ENCODE results near the gene HDAC8.
"Not testable (repeated sequence)": the region's sequence is repeated elsewhere in the genome, so short reads cannot be mapped to it uniquely, and the experiment has no call there.

The HDAC8 gene

GRCh38 chrX:72532366-72532765 lies 40.3 kb downstream of the HDAC8 start:
- DNase-seq: no peak

DNA sequence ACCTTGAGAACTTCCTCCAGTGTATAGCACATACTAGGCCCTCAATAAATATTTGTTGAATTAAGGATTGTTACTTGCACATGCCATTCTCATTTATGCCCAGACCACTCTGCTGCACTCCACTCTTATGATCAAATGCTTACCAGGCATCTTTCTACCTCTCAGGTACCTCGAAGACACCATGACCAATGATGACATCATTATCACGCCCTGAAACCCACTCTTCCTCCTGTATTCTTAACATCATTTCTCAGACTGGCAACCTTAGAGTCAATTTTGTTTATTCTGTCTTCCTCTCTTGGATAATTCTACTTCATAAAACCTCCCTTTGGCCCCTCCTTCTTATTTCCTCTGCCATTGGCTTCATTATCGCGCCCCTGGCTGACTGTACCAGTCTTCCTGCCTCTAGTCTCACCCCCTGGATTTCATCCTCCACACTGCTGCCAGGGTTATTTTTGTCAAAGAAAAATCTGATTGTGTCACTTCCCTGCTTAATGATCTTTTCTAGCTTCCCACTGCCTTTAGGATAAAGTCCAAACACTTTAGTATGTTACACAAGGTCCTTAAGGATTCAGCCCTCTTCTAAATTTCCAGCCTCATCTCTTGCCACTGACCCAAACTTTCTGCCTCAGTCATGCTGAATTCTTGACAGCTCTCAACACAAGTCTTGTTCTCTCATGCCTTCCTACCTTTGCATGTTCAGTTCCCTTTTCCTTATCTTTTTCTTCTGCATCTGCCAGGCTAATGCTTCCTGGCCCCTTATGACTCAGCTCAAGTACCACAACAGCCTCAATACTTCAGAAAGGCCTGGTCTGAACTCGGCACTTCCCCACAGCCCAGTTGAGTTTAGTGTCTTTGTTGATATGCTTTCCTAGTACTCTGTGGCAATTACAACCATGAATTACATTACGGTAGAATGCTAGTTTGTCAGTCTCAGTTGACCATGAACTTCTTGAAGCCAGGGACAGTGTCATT lies 45.8 kb downstream of the HDAC8 start:
- DNase-seq: no peak

- no peak for DNase-seq
Measured at GRCh38 chrX:72498782-72499181, 73.9 kb downstream of the HDAC8 start.

DNA sequence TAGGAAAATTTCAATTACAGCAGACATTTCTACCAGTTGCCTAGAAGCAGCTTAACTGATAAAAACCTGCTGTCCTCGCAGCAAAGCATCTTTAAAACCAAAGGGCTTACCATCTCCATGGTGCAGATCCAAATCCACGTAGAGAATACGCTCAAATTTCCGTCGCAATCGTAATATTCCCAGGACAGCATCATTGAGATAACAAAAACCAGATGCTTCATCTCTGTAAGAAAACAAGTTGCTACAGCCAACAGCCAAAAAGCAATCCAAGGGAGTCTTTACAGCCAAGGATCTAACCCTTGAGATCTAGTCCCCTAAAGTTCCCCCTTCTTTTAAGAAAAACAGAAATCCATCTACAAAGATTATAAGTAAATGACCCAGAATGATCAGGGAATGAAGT lies 77.6 kb downstream of the HDAC8 start:
- no peak for DNase-seq

- no peak for DNase-seq
Measured at GRCh38 chrX:72492499-72492898, 80.1 kb downstream of the HDAC8 start.

DNA sequence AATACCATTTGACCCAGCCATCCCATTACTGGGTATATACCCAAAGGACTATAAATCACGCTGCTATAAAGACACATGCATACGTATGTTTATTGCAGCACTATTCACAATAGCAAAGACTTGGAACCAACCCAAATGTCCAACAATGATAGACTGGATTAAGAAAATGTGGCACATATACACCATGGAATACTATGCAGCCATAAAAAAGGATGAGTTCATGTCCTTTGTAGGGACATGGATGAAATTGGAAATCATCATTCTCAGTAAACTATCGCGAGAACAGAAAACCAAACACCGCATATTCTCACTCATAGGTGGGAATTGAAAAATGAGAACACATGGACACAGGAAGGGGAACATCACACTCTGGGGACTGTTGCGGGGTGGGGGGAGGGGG lies 82.4 kb downstream of the HDAC8 start:
- DNase-seq: not testable (repeated sequence)

DNA sequence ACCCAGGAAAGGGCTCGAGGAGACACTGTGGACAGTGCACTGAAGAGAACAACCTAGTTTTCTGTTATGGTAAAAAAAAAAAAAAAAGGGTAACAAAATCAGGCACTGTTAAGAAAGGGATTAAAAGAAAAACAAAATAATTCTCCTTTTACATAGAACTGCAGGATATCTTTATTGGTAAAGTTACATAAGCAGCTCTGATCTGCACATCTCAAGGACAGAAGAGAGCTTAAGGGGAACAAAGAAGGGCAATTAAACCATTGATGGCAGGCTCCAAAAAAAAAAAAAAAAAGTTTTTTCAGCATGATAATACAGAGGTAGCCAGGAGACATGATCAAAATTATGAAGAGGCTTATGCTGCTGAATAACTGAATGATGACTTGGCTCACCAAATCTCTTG lies 85.0 kb downstream of the HDAC8 start:
- DNase-seq: no peak

GRCh38 chrX:72479324-72480274 lies 93.0 kb downstream of the HDAC8 start:
- DNase-seq: no peak

- no peak for DNase-seq
Measured at GRCh38 chrX:72478853-72479252, 93.8 kb downstream of the HDAC8 start.

DNA sequence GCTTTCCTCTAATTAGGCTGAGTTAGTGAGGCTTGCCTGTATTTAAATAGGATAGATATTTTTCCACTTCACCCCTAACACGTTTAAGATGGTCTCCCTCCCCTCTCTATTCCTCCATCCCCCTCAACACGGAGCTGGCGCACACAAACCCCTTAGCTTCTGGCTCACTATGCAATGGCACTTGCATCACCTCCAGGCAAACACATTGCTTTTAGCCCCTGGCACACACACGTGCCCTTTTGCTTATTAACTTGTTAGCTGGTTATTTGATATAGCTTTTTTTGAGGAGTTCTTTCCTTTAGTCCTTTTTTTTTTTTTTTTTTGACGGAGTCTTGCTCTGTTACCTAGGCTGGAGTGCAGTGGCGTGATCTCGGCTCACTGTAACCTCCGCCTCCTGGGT lies 94.3 kb downstream of the HDAC8 start:
- no peak for DNase-seq

GRCh38 chrX:72477781-72478181 lies 94.9 kb downstream of the HDAC8 start:
- DNase-seq: no peak

GRCh38 chrX:72477376-72477775 lies 95.3 kb downstream of the HDAC8 start:
- DNase-seq: no peak

- no peak for DNase-seq
Measured at GRCh38 chrX:72475952-72476668, 96.5 kb downstream of the HDAC8 start.

DNA sequence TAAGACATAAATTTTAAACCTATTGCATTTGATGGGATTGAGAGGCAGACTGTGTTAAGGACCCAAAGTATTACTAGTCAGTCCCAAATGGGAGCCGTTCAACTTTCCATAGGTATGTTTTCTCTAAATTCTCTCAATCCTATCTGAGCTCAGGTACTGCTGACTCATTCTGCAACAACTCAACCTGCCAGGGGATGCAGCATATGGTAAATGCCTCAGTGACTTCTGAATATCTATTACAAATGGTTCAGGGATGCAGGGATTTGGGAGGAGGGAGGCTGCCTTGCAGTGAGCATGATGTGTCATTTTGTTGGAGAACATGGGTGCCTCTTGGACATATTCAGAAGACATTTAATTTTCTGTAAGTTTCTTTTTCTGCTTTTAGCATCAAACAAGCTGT lies 97.3 kb downstream of the HDAC8 start:
- no peak for DNase-seq

- DNase-seq: no peak
Measured at GRCh38 chrX:72470532-72471223, 102.0 kb downstream of the HDAC8 start.

- DNase-seq: no peak
Measured at GRCh38 chrX:72470117-72470516, 102.5 kb downstream of the HDAC8 start.

GRCh38 chrX:72468607-72469006 lies 104.0 kb downstream of the HDAC8 start:
- DNase-seq: no peak

DNA sequence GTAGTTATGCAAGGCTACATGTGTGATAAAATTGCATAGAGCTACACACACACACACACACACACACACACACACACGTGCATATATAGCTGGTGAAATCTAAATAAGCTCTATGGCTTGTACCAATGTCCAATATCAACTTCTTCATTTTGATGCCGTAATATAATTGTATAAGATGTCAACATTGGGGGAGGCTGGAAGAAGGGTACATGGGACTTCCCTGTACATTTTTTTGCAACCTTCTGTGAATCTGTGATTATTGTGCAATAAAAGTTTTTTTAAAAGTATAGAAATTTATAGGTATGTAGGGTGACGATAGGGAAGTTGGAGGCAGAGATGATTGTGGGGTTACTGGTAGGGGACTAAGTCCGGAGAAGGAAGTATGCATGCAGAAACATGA lies 105.5 kb downstream of the HDAC8 start:
- DNase-seq: no peak

- no peak for DNase-seq
Measured at GRCh38 chrX:72466493-72466892, 106.2 kb downstream of the HDAC8 start.

GRCh38 chrX:72465889-72466288 lies 106.8 kb downstream of the HDAC8 start:
- no peak for DNase-seq

GRCh38 chrX:72461766-72462165 lies 110.9 kb downstream of the HDAC8 start:
- DNase-seq: no peak

GRCh38 chrX:72461288-72461687 lies 111.4 kb downstream of the HDAC8 start:
- no peak for DNase-seq

All from activated T-cell treated with anti-CD3 and anti-CD28 coated beads, Interleukin-2, amount 50 U/mL, for 1 hour (primary cell).